Breast epithelium (tissue), 4 donors: ENCODE data around the gene MTA1. TPM values are rescaled to one million over a fixed set of nuclear protein-coding genes. Genes with fewer than 3 reads are reported as not detected.

ENCODE experiments used
- DNase-seq, 2 donors: peaks; one replicate each; pipeline ENCODE4 v3.0.0-alpha.2; 2019; ENCODE audit warnings: low spot score in 2 of 2
- H3K27ac ChIP-seq, 2 donors: fragments of 200-600 bp; sonication (generic) in 1 of 2; one replicate each; pipeline ENCODE4 v1.5.1; 2016 to 2019; ENCODE audit warnings: mild to moderate bottlenecking in 1 of 2
- H3K27me3 ChIP-seq, 2 donors: fragments of 200-600 bp; sonication (generic) in 1 of 2; one replicate each; pipeline versions ENCODE4 v1.5.1 to v1.6.0; 2017 to 2019; ENCODE audit warnings: control low read depth in 1 of 2, mild to moderate bottlenecking in 1 of 2
- H3K36me3 ChIP-seq: fragments of 200-600 bp; one replicate; pipeline ENCODE4 v1.5.1; 2019
- H3K4me1 ChIP-seq, 2 donors: fragments of 200-600 bp; sonication (generic); one replicate each; pipeline ENCODE4 v1.5.1; 2016 to 2019; ENCODE audit warnings: control low read depth in 1 of 2
- H3K4me3 ChIP-seq, 3 donors: fragments of 200-600 bp; sonication (generic); 1 replicate in 2 of 3; 2 replicates in 1 of 3; pipeline ENCODE4 v1.5.1; 2016 to 2019; ENCODE audit warnings: mild to moderate bottlenecking in 3 of 3, moderate library complexity in 2 of 3
- H3K9me3 ChIP-seq, 2 donors: fragments of 200-600 bp; sonication (generic) in 1 of 2; one replicate each; pipeline ENCODE4 v1.5.1; 2016 to 2019; ENCODE audit warnings: control low read depth in 1 of 2
- POLR2A ChIP-seq: fragments of 450-650 bp; IDR thresholded peaks from one replicate; pipeline ENCODE4 v1.6.1; 2016; ENCODE audit warnings: antibody characterized with exemption, mild to moderate bottlenecking, moderate library complexity
- POLR2AphosphoS5 ChIP-seq, 3 donors: sonication (generic); formaldehyde crosslinking; IDR thresholded peaks; one replicate each; pipeline ENCODE4 v1.6.1; 2017; ENCODE audit warnings: antibody characterized with exemption in 3 of 3
- intact Hi-C: fragments of 100-400 bp; cut with DNase I; formaldehyde crosslinking; loops from one replicate; pipeline ENCODE4 v1.15.1; 2023; ENCODE audit warnings: low total_unique reads
- total RNA-seq, 3 donors: library from RNA; depleted of rRNA; stranded (reverse); fragments of >200 nt; gene quantifications; one replicate each; pipeline ENCODE4 v1.1.0, GENCODE V29; 2016
- TF ChIP-seq, protein P1 (sequence below), 3 donors: fragments of 450-650 bp; IDR thresholded peaks; one replicate each; pipeline ENCODE4 v1.5.1; 2016 to 2017; ENCODE audit warnings: antibody characterized with exemption in 3 of 3, mild to moderate bottlenecking in 3 of 3, moderate library complexity in 3 of 3

MTA1 gene
- total RNA-seq, 3 donors from 2014 or later, result 50.7 to 70.1 (median 68.8) TPM

- TF ChIP-seq POLR2AphosphoS5 (IDR thresholded peaks at IDR 0.05) (no peak), POLR2A (no peak)
- TF ChIP-seq, protein P1, sequence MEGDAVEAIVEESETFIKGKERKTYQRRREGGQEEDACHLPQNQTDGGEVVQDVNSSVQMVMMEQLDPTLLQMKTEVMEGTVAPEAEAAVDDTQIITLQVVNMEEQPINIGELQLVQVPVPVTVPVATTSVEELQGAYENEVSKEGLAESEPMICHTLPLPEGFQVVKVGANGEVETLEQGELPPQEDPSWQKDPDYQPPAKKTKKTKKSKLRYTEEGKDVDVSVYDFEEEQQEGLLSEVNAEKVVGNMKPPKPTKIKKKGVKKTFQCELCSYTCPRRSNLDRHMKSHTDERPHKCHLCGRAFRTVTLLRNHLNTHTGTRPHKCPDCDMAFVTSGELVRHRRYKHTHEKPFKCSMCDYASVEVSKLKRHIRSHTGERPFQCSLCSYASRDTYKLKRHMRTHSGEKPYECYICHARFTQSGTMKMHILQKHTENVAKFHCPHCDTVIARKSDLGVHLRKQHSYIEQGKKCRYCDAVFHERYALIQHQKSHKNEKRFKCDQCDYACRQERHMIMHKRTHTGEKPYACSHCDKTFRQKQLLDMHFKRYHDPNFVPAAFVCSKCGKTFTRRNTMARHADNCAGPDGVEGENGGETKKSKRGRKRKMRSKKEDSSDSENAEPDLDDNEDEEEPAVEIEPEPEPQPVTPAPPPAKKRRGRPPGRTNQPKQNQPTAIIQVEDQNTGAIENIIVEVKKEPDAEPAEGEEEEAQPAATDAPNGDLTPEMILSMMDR (IDR thresholded peaks at IDR 0.05), result no peak
- peak; percentile 69 to 79 for DNase-seq
- H3K4me3 ChIP-seq, result peak overlapping the region in 1 of 3 donors; percentile 19
- H3K27me3 ChIP-seq, result no peaks in the 10 kb centered on the region
- H3K36me3 ChIP-seq, result no peaks in the 10 kb centered on the region
- peaks cover 41 to 42% of the 10 kb centered on the region in 2 donors for H3K4me1 ChIP-seq
- no peaks in the 10 kb centered on the region for H3K9me3 ChIP-seq
- H3K27ac ChIP-seq, result peak overlapping the region; percentile 99 to 100
- intact Hi-C loops, result no loop called here
Observed at GRCh38 chr14:105483300-105484068, 63.9 kb downstream of the MTA1 start.

DNA sequence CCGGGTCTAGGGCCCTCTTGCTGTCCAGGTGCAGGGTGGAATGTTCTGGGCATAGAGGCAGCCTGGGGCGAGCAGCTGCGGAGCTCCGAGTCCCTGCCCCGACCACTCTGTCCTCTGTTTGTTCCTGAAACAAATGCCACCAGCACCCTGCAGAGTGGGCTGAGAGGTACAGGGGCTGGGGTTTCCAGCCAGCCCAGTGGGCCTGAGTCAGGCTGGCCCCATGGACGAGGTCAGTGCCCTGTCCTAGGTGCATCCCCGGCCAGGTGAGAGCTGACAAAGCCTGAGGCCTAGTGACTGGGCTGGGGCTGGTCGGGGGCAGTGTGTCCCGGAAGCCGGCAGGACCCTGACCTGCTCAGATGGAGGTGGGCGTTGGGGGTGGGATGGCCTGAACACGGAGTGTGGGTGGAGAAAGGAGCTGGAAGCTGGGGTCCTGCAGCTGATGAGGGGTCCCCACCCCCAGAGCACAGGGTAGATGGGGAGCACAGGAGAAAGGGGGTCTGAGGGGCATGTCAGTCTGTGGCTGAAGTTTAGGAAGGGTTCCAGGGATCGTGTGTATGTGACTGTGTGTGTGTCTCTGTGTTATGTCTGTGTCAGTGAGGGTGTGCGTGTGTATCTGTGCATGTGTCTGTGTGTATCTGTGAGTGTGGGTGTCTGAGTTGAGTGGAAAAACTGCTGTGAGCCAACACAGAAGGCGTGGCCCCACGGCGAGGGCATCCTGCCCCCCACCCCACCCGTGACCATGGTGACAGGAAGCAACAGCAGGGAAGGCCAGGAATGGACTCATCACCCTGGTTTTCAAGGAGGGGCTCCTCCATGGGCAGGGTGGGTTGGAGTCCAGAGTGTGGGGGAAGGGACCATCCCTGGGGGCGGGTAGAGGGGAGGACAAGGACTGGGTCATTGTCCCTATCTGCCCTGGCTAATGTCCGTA is 64.7 kb downstream of the MTA1 start:
- TF ChIP-seq POLR2AphosphoS5 (IDR thresholded peaks at IDR 0.05), result no peak
- TF ChIP-seq, protein P1 (IDR thresholded peaks at IDR 0.05), result no peak
- TF ChIP-seq POLR2A, result no peak
- Histone ChIP-seq H3K27me3 (no peaks in the 10 kb centered on the region), H3K36me3 (no peaks in the 10 kb centered on the region), H3K9me3 (no peaks in the 10 kb centered on the region), H3K27ac (peak overlapping the region; percentile 99 to 100), H3K4me3 (no peak overlapping the region), H3K4me1 (peaks cover 42 to 45% of the 10 kb centered on the region in 2 donors)
- intact Hi-C loops, result no loop called here
- DNase-seq, result no peak

DNA sequence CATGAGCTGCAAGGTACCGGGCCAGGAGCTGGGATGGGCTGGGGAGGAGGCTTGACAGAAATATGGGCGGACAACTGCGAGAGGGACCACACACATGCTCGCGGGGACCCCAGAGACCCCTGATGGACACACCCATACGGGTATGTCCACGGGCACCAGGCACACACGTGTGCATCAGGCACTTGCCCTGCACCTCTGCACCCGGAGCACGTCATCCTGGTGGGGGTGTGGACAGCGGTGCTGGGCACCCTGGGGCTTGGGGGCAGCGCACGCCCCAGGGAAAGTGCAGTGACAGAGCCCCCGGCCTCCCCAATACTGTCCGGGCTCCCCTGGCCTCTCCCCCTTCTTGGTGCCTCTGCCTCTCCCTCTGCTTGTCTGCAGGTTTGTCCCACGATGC is 65.4 kb downstream of the MTA1 start:
- H3K27ac ChIP-seq, result peak overlapping the region; percentile 99 to 100
- TF ChIP-seq POLR2AphosphoS5 (IDR thresholded peaks at IDR 0.05), result no peak
- TF ChIP-seq POLR2A, result no peak
- TF ChIP-seq, protein P1 (IDR thresholded peaks at IDR 0.05), result no peak
- H3K36me3 ChIP-seq, result no peaks in the 10 kb centered on the region
- no peaks in the 10 kb centered on the region for H3K27me3 ChIP-seq
- DNase-seq, result no peak
- intact Hi-C loops, result no loop called here
- no peak overlapping the region for H3K4me3 ChIP-seq
- H3K4me1 ChIP-seq, result peaks cover 42 to 46% of the 10 kb centered on the region in 2 donors
- H3K9me3 ChIP-seq, result no peaks in the 10 kb centered on the region

DNA sequence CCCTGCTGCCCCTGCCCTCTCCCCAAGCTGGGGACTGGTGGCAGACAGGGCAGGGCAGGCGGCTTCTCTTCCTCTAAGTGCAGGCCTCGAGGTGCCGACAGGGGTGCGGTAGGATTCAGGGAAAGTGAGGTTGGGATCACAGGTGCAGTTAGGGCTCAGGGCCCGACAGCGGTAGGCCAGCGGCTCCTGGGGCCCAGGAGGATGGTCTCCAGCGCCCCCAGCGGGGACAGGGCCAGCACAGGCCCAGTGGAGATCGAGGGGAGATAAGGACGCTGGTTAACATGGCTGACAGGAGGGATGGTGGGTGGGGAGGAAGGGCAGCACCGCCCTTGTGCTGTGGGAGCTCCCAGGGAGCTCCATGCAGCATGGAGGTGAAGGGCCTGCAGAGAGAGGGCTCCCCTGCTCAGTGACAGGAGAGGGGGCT is 66.1 kb downstream of the MTA1 start:
- DNase-seq, result no peak
- H3K4me3 ChIP-seq, result peak overlapping the region in 1 of 3 donors; percentile 72
- H3K27me3 ChIP-seq, result no peaks in the 10 kb centered on the region
- TF ChIP-seq, protein P1 (IDR thresholded peaks at IDR 0.05), result no peak
- H3K9me3 ChIP-seq, result no peaks in the 10 kb centered on the region
- no peaks in the 10 kb centered on the region for H3K36me3 ChIP-seq
- peak overlapping the region; percentile 99 to 100 for H3K27ac ChIP-seq
- intact Hi-C loops, result no loop called here
- peaks cover 39 to 46% of the 10 kb centered on the region in 2 donors for H3K4me1 ChIP-seq
